PC-9 (cell line): ENCODE results near the gene FOXN3.

Source experiments
- CTCF ChIP-seq: fragments of 200-600 bp; sonication (generic); conservative IDR thresholded peaks from 2 replicates; pipeline ENCODE4 v1.6.1; 2017; ENCODE audit warnings: mixed run types, antibody characterized with exemption, mild to moderate bottlenecking, moderate library complexity
- EZH2 ChIP-seq: fragments of 200-600 bp; sonication (generic); IDR thresholded peaks from 2 replicates; pipeline ENCODE4 v1.8.0; 2017; ENCODE audit warnings: antibody characterized with exemption, low read depth

GRCh38 chr14:89205137-89205740, 211.8 kb downstream of the FOXN3 start:
- TF ChIP-seq CTCF, result no peak
- TF ChIP-seq EZH2, result no peak
